D721Med (cell line): Measurements from ENCODE around the gene SLC44A2.
"Not testable (repeated sequence)": the region's sequence is repeated elsewhere in the genome, so short reads cannot be mapped to it uniquely, and the experiment has no call there.

Experiments
- DNase-seq: peaks from one replicate; pipeline ENCODE4 v3.0.0; 2011; ENCODE audit warnings: low spot score; ENCODE audit not compliant: insufficient read length
- FAIRE-seq: peaks from 2 replicates; lab custom pipeline; 2011; peaks lifted over from hg19 to GRCh38; lab: Jason Lieb, UNC
- TF ChIP-seq, protein P1 (sequence below): IDR thresholded peaks from 2 replicates; pipeline ENCODE4 v1.5.1; 2012; ENCODE audit warnings: mild to moderate bottlenecking, control low read depth; ENCODE audit not compliant: insufficient read depth; ENCODE audit errors: missing control alignments

SLC44A2 gene

DNA sequence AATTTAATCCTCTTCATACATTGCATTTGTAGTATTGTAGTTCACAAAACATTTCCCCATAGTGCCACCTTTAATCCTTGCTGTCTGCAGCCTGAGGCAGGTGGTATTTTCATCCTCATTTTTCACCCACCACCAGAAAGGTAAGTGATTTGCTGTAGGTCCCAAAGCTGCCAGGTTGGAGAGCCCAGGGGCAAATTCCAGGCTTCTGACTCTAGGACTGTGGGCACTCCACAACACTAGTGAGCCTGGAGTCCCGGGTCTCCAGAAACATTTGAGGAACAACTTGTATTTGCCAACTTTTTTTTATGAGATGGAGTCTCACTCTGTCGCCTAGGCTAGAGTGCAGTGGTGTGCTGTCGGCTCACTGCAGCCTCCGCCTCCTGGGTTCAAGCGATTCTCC is 35.0 kb downstream of the SLC44A2 start:
- DNase-seq = no peak
- FAIRE-seq = no peak
- TF ChIP-seq, protein P1, sequence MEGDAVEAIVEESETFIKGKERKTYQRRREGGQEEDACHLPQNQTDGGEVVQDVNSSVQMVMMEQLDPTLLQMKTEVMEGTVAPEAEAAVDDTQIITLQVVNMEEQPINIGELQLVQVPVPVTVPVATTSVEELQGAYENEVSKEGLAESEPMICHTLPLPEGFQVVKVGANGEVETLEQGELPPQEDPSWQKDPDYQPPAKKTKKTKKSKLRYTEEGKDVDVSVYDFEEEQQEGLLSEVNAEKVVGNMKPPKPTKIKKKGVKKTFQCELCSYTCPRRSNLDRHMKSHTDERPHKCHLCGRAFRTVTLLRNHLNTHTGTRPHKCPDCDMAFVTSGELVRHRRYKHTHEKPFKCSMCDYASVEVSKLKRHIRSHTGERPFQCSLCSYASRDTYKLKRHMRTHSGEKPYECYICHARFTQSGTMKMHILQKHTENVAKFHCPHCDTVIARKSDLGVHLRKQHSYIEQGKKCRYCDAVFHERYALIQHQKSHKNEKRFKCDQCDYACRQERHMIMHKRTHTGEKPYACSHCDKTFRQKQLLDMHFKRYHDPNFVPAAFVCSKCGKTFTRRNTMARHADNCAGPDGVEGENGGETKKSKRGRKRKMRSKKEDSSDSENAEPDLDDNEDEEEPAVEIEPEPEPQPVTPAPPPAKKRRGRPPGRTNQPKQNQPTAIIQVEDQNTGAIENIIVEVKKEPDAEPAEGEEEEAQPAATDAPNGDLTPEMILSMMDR = no peak

DNA sequence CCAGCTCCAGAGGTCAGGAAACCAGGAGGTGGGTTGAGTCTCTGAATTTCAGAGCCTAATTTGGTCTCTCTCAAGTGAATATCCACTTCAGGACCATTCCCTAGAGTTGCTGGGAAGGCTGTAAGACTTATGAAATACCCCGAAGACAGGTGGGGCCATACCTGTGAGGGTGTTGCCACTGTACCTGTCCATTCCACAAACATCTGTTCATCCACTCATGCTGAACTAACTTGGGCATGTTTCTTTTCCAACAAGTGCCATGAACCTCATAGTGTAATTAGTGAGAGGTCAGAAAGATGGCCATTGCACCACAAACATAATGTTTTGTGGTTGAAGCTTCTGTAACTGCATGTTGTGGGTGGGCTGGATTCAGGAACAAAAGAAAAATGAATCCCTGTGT is 36.6 kb downstream of the SLC44A2 start:
- TF ChIP-seq, protein P1 = no peak
- FAIRE-seq (no peak), DNase-seq (no peak)

DNA sequence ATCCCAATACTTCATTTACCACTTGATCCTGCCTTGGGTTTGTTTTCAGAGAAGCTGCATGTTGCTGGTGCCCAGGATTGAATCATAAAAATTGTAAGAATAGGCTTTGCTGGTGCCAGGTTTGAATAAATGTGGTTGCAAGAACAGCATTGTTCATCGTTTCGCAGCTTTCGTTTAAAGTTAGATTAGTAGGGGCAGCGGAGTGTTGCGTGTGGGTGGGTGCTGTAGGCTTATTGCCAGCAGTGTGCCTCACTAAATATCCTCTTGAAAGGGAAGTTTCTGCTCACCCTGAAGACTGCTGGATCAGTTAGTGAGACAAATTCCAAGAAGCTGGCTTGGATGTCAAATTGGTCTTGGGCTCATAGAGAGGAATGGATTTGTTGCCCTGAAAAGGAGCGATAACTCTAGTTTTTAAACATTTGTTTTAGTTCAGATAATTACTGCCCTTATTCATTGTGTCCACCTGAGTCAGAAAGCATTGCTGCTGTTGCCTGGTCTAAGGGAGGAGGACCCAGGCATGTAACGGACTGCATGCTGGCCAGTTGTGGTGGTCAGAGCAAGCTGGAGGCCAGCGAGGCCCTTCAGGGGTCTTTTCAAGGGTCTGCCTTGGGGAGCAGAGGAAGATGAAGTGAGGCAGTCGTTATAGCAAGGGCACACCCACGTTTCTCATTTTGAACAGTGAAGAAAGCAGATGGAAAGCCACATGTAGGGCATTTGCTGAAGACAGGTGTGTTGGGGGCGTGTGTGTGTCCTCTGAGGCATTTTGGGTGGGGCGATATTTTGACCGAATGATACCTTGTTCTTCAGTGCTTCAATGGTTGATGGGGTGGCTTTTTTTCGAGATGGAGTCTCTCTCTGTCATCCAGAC is 37.3 kb downstream of the SLC44A2 start:
- FAIRE-seq (no peak), DNase-seq (no peak)
- TF ChIP-seq, protein P1 = no peak

DNA sequence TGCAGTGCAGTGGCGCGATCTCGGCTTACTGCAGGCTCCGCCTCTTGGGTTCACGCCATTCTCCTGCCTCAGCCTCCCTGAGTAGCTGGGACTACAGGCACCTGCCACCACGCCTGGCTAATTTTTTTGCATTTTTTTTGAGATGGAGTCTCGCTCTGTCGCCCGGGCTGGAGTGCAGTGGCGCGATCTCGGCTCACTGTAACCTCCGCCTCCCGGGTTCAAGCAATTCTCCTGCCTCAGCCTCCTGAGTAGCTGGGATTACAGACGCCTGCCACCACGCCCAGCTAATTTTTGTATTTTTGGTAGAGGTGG is 37.9 kb downstream of the SLC44A2 start:
- FAIRE-seq, DNase-seq: not testable (repeated sequence)

DNA sequence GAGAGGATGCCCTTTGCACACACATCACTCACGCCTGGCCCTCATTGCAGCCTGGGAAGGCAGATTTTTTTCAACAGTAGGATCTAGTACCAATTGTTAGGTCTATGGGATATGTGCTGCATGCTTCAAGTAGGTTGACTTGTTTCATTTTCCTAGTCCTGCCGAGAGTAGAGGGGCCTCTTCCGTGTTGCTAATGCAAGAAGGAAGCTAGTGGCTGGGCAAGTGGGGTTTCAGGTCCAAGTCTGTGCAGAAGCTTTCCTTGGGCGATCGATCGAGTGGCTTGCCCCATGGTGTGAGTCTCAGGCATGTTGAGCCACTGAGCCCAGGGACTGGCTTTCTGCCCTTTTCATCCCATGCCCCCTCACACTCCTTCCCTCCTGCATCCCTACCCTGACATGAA is 42.5 kb downstream of the SLC44A2 start:
- TF ChIP-seq, protein P1 = no peak
- DNase-seq (no peak), FAIRE-seq (no peak)

DNA sequence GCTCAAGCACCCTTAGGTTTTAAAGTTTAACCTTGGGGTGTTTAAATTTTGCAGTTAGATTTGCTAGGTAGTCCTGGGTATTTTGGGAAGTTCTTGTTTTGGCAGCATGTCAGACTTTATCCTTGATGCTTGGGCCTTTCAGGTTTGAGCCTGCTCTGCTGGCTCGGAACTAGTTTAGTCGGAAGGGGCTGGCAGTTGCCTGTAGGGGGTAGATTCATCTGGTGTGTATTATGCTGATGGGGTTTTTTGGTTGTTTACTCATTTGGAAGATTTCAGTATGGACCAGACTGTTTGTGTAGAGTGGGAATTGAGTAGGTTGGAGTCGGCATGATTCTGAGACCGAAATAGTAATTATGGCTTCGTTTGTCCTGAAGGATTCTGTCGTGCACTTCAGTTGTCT is 43.9 kb downstream of the SLC44A2 start:
- no peak for DNase-seq
- FAIRE-seq = no peak
- TF ChIP-seq, protein P1 = no peak

DNA sequence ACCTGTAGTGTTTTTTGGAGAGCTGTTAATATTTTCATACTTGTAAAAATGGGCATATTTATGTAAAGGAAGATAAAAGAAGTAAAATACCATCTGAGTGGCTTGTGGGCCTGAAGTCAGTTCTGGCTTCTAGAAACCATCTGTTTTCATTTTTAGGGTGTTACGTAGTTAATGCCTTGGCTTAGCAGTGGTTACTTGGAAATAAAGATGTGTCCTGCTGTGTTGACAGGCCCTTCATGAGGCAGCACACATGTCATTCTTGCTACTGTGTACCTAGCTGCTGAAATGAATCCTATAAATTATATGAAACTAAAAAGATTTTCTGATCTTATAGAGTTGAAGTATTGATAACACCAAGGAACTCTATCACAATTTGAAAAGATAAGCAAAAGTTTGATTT is 44.8 kb downstream of the SLC44A2 start:
- FAIRE-seq (no peak), DNase-seq (no peak)
- TF ChIP-seq, protein P1 = no peak
